Suprapubic skin (tissue), 4 donors: ENCODE results near the gene CDH11.

Experiments used
- CTCF ChIP-seq, 2 donors: fragments of 200-600 bp in 1 of 2; fragments of 450-650 bp in 1 of 2; sonication (generic) in 1 of 2; IDR thresholded peaks; one replicate each; pipeline ENCODE4 v1.5.1; 2016 to 2019; ENCODE audit warnings: antibody characterized with exemption in 2 of 2, mild to moderate bottlenecking in 1 of 2, moderate library complexity in 1 of 2
- EP300 ChIP-seq: sonication (generic); formaldehyde crosslinking; IDR thresholded peaks from one replicate; pipeline ENCODE4 v1.6.1; 2017; ENCODE audit warnings: antibody characterized with exemption
- POLR2A ChIP-seq, 2 donors: fragments of 450-650 bp; IDR thresholded peaks; one replicate each; pipeline ENCODE4 v1.6.1; 2017; ENCODE audit warnings: antibody characterized with exemption in 2 of 2, mild to moderate bottlenecking in 2 of 2, moderate library complexity in 2 of 2
- POLR2AphosphoS5 ChIP-seq, 3 donors: sonication (generic); formaldehyde crosslinking; IDR thresholded peaks; one replicate each; pipeline ENCODE4 v1.6.1; 2017; ENCODE audit warnings: antibody characterized with exemption in 3 of 3

GRCh38 chr16:64900517-64900916 is 221.3 kb downstream of the CDH11 start:
- TF ChIP-seq CTCF (IDR thresholded peaks at IDR 0.05) (no peak), POLR2A (IDR thresholded peaks at IDR 0.05) (no peak), EP300 (no peak), POLR2AphosphoS5 (IDR thresholded peaks at IDR 0.05) (no peak)
